ENCODE measurements around the gene HAUS3. TPM values are rescaled to one million over a fixed set of nuclear protein-coding genes. Genes with fewer than 3 reads are reported as not detected.
A peak's percentile ranks its signal among the peaks of the same experiment; 100 is the strongest.
"Not testable (repeated sequence)": the region's sequence is repeated elsewhere in the genome, so short reads cannot be mapped to it uniquely, and the experiment has no call there.

HAUS3 gene
- total RNA-seq, 1 donor = 18.9 TPM

GRCh38 chr4:2217726-2218125, 24.2 kb downstream of the HAUS3 start:
- peak; percentile 21 for DNase-seq (ENCODE audit: low read depth)
- no peak overlapping the region for H3K4me3 ChIP-seq (ENCODE audit: low read depth, low read length)

GRCh38 chr4:2212831-2213230, 29.1 kb downstream of the HAUS3 start:
- TF ChIP-seq, protein P1, sequence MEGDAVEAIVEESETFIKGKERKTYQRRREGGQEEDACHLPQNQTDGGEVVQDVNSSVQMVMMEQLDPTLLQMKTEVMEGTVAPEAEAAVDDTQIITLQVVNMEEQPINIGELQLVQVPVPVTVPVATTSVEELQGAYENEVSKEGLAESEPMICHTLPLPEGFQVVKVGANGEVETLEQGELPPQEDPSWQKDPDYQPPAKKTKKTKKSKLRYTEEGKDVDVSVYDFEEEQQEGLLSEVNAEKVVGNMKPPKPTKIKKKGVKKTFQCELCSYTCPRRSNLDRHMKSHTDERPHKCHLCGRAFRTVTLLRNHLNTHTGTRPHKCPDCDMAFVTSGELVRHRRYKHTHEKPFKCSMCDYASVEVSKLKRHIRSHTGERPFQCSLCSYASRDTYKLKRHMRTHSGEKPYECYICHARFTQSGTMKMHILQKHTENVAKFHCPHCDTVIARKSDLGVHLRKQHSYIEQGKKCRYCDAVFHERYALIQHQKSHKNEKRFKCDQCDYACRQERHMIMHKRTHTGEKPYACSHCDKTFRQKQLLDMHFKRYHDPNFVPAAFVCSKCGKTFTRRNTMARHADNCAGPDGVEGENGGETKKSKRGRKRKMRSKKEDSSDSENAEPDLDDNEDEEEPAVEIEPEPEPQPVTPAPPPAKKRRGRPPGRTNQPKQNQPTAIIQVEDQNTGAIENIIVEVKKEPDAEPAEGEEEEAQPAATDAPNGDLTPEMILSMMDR (IDR thresholded peaks at IDR 0.05; ENCODE audit: insufficient read depth, low read length) = no peak
- no peak overlapping the region for H3K4me3 ChIP-seq (ENCODE audit: low read depth, low read length)
- DNase-seq (ENCODE audit: low read depth) = no peak

More at GRCh38 chr4:2217726-2218125, 24.2 kb downstream of the HAUS3 start:
- TF ChIP-seq, protein P1 (IDR thresholded peaks at IDR 0.05; ENCODE audit: insufficient read depth, low read length) = no peak

DNA sequence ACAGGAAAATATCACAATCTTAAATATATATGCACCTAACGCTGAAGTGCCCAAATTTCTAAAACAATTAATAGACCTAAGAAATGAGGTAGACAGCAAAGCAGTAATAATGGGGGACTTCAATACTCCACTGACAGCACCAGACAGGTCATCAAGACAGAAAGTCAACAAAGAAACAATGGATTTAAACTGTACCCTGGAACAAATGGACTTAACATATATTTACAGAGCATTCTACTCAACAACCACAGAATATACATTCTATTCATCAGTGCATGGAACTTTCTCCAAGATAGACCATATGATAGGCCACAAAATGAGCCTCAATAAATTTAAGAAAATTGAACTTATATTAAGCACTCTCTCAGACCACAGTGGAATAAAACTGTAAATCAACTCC, 39.1 kb downstream of the HAUS3 start:
- DNase-seq (ENCODE audit: low read depth); H3K4me3 ChIP-seq (ENCODE audit: low read depth, low read length): not testable (repeated sequence)

DNA sequence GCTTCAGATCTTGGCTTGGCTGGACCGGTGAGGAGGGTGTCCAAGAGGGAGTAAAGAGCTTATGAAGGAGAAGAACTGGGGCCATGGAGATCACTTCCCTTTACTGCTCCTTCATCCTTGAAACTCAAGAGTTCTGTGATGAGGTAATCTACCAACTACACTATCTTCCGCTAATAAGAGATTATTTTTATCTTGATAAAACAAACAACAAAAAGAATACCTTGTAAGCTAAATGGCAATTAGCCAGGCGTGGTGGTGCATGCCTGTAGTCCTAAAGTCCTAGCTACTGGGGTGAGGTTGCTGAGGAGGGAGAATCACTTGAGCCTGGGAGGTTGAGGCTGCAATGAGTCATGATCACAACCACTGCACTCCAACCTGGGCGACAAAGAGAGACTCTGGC, 47.4 kb downstream of the HAUS3 start:
- DNase-seq (ENCODE audit: low read depth) = no peak
- no peak overlapping the region for H3K4me3 ChIP-seq (ENCODE audit: low read depth, low read length)
- TF ChIP-seq, protein P1 (IDR thresholded peaks at IDR 0.05; ENCODE audit: insufficient read depth, low read length) = no peak

DNA sequence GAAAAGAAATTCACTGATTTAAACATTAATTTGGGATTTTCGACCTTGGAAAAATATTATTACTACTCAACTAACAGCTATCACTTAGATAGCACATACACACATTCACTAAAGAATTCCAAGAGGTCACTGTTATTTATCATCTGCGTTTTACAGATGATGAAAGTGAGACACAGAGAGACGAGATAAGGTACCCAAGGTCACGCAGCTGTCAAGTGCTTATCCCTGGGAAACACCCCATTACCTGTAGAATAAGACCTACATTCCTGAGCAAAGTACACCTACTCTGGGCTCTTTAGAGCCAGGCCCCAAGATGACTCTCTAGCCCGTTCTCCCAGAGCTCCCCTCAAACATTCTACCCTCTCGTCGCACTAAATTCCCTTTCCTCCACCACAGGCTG, 48.6 kb downstream of the HAUS3 start:
- no peak overlapping the region for H3K4me3 ChIP-seq (ENCODE audit: low read depth, low read length)
- TF ChIP-seq, protein P1 (IDR thresholded peaks at IDR 0.05; ENCODE audit: insufficient read depth, low read length) = no peak
- DNase-seq (ENCODE audit: low read depth) = no peak

DNA sequence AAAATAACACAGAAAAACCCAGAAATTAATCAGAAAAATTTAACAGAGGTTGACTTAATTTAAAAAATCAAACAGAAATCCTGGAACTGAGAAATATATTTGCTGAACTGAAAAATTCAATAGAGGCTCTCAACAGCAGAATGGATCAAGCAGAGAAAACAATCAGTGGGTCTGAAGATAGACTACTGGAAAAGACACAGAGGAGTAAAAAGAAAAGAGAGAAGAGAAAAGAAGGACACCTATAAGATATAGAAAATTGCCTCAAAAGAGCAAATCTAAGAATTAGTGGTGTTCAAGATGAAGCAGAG, 55.1 kb downstream of the HAUS3 start:
- no peak for DNase-seq (ENCODE audit: low read depth)
- no peak overlapping the region for H3K4me3 ChIP-seq (ENCODE audit: low read depth, low read length)
- TF ChIP-seq, protein P1 (IDR thresholded peaks at IDR 0.05; ENCODE audit: insufficient read depth, low read length) = no peak

DNA sequence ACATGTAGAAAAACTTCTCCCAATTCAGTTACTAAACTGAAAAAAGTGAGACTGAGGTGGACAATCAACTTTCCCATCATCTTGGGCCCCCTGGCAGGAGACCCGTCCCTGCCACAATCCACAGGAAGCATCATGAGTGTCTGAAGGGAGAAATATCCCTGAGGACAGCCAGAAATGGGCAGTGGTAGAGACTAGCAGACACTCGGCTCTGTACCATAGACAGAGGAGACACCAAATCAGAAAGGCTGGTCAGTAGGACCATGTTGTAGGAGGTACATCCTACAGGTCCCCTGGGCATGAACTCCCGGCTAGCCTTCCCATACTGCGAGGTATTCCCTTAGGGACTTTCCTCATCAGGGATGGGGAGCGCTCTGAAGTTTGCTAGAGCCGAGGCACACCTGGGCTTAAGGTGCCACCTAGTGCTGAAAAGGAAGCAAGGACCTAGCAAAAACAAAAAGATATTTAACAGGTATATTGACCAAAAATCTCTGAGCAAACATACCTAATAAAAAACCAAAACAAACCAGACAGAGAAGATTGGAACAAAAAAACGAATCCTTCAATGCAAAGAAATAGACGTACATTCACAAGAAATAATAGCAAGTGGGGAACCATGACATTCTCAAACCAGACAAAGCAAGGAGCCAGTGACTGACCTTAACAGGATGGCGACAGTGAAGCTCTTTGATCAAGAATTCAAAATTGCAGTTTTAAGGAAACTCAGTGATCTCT, 55.6 kb downstream of the HAUS3 start:
- DNase-seq (ENCODE audit: low read depth) = peak; percentile 29
- H3K4me3 ChIP-seq (ENCODE audit: low read depth, low read length) = no peak overlapping the region
- TF ChIP-seq, protein P1 (IDR thresholded peaks at IDR 0.05; ENCODE audit: insufficient read depth, low read length) = peak; percentile 20
